HG03469 (cell line): ENCODE data around the gene CBX4.

Experiments
- ATAC-seq: cut with Tn5 transposase; IDR thresholded peaks from one replicate; pipeline ENCODE4 v1.9.1; 2021; ENCODE audit warnings: mild to moderate bottlenecking, moderate library complexity, moderate number of reproducible peaks; ENCODE audit not compliant: unreplicated experiment

The CBX4 gene

DNA sequence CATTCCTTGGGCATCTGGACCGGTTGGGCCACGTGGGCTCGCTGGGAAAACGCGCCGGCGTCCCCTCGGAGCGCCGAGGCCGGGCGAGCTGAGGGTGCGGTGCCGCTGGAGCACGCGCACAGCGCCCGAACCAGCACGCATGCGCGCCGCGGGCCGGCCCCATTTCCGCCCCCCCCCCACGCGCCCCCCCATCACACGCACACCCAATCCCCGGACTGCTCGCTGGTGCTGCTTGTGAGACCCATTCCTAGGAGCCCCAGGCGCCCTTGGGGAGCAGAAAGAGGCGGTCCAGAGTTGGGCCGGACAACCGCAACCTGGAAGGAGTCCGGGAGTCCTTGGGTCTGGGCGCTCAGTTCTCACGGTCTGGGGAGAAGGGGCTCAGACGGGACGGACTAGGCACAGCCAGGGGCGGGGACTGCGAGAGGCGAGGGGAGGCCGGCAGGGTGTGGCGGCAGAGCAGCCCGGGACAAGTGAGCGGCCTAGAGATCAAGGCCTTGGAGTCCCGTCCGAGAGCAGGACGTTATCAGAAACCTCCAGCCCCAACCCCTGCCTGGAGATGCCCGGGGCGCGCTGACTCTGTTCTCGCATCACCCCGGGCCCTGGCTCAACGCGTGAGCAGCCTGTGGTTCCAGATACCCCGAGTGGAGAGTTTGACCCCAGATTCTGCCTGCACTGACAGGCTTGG lies 36.4 kb downstream of the CBX4 start:
- no peak for ATAC-seq

DNA sequence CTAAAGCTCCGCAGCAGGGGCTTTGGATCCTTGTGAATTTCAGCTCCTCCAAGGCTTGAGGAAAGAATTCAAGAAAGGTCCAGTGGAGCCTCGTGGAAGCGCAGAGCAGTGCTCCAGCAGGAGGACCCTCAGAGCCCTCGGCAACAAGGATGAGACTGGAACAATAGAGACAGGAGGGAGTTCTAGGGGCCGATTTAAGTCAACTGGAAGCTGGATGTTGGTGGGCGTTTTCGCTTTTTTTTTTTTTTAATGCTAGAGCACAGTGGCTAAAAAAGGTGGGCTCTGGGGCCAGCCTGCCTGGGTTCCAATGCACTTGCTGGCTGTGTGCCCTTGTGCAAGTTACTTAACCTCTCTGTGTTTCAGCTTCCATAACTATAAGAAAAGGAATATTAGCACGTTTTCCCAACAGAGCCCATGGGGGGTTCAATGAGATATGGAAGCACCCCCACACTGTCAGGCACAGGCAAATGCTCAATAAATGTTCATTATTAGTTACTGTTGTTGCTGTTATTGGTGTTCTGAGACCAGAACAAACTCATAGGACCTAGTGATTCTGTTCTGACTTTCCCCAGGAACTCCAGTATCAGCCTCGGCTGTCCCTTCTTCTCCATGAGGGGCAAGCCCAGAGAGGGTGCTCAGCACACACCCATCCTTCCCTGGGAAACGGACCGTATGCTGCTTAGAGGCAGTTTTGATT lies 37.1 kb downstream of the CBX4 start:
- no peak for ATAC-seq

DNA sequence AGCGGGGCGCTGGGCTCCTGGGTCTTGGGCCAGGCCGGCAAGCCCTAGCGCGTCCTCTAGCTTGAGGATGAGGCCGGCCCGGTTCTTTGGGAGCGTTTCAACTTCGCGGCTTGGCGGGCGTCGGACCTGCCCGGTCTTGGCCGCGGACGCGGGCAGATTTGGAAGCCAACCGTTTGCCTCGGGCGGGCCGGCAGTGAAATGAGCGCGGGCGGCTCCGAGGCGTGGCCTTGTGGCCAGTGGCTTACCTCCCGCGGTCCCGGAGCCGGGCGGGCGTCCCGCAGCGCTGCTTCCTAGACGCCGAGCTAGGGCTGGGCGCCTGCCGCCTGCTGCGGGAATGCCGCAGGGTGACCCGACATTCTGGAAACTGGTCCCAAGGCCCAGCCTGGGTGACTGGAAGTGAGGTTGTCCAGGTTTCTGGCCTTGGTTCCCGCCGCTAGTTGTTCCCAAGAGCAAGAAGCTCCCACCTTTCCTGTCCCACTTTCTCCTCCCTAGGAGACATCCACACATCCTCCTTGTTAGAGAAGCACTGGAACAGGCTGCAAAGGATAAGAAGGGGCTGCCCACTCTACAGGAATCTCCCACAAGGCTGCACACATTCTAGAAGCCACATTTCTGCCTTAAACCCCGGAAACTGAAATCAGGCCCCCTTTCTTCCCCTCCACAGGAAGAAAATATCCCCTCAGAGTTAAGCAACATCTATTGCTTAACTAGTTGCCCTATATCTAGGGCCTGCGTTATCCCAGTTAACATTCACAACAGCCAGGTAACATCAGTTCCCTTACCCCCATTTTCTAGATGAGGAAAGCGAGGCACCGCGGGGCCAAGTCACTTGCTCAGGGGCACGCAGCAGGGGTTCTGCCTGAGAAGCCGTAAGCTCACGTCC lies 37.8 kb downstream of the CBX4 start:
- no peak for ATAC-seq

DNA sequence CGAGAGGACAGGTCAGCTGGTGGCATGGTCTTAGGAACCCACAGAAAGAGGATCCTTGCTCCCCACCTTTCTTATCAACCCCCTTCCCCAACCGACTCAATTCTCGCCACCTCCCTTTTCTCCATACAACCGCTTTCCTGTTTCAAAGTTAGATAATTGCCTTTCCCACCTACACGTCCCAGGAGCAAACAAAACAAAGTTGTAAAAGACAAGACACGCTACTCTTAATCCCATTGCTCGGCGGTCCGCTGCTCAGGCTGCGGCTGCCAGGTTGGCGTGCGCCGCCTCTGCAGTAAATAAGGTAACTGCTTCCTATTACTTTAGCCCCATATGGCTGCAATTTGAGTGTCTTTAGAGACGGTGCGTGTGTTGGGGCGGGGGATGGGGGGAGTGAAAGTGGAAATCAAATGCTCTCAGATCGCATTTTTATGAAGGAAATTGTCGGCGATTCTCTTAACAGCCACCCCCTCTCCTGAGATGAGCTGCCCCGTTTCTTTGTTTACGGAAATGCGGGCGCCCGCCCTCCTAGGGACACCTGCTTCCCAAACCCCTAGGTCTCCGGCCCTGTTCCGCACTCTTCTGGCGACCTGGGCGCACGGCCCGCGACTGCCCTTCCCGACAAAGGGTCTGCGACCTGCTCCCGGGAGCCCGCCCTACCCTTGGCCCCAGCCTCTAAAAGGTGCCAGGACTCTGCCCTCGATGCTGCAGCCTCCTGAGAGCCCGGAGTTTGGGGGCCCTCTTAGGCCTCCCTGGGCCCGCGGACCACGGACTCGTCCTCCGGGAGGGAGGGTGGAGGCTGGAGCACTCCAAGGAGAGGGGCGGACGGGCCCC lies 38.7 kb downstream of the CBX4 start:
- no peak for ATAC-seq

DNA sequence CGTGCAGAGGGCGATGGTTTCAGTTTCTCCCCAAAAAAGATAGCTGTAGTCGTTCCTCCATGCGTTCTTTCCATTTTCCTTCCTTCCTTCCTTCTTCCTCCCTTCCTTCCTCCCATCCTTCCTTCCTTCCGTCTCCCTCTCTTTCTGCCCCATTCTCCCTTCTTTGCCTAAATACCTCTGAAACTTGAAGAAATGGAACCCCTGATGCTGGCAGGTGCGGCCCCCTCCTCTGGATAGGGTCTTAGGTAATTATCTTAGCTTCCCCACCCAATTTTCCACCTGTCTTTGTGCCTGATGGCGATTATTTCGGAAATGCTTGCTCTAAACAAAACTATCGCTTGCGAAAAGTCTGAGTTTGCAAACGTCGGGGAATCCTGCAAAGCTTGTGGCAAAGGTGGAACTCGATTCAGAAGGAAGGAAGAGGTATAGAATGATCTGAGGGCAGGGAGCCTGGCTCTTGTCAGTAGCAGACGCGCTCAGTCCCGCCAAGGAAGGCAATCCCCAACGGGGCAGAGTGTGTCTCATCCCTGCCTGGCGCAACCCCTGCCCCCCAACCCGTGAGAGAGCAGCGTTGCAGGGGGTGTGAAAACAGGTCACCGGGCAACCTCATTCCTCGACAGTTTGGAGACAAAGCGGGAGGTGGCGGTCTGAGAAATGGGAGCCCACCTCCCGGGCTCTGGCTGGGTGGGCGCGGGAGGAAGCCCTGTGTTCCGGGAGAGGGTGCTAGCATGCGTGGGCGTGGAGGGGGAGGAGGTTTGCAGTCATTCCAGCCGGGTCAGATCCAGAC lies 39.5 kb downstream of the CBX4 start:
- ATAC-seq, result no peak

DNA sequence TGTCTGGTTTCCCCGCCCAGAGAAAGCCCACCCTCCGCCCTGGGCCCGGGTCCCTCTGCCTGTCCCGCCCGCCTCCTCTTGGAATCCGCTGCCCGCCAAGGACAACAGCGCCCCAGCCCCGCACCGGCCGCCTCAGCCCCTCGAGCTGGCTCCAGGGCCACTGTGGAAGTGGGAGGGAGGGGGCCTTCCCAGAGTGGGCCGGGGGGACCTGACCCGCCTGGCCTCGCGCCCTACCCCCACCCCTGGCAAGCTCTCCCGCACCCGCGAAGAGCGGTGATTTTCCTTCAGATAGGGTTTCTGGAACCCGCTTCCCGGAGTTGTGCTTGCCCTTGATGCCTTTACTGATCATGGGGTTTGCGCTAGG lies 40.1 kb downstream of the CBX4 start:
- no peak for ATAC-seq

DNA sequence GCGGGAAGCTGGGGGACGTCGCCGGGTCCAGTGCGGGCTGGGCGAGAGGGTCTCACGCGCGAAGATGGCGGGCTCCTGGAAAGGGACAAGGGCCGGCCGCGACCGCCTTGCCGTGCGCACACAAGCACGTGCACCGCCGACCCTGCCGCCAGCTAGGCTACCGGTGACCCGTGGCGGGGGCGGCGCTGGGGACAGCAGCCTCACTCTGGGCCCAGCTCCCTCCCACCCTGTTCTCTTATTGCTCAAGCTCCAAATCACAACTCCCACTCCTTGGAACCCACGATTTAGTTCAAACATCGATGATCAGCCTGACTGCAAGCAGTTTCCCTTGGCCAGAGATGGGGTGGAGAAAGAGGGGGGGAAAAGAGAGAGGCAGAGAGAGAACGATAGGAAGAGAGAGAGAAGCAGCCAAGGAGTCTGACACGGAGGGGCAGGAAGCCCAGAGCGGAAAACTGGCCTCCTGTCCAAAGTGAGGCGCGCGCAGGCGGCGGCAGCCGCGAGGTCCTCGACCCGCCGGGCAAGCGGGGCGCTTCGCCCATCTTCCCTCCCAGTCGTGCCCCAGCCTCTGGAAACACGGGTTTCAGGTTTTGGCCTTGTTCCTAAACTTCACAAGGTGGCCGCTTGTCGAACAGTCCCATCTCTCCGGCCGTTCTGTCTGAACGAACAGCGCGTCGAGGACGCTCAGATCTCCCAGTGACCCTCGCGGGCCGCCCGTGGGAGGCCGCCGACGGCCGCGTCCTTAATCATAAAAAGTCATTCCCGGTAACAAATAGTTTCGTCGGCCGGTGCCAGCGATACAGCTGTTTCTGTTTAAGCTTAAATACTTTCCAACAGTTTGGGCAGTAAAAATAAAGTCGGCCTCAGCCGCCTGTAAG lies 40.7 kb downstream of the CBX4 start:
- no peak for ATAC-seq

DNA sequence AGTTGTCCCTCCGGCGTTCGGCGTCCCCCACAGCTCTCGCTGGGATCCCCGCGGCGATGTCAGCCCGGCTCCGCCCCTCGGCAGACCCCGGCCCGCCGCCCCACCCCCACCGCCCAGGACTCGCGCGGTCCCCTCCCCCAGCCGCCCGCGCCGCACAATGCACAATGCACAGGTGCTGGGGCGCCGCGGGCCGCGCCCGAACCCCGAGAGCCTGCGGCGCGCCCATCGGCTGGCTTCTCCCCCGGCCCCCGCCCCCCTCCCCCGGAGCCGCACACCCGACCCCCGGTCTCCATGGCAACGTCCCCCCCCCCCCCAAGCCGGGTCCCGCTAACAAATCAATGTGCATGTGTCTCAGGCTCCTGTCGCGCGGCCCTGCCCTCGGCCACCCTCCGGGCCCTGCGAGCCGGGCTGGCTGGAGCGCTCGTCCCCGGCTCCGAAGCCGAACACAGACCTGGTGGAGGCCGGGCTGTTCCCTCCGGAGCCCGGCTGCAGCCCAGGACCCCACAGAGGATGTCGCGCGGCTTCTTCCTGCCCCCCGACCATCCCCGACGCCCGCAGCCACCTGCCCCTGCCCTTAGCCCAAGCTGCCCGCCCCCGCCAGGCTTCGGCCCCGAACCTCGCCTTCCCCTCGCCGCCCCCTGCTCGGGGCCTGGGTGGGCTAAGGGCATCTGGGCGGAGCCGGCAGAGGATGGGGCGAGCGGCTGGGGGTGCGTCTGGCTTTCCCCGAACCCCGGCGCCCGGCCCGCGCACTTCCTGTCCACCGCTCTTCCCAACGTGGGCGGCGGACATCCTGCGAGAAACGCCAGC lies 41.5 kb downstream of the CBX4 start:
- ATAC-seq, result no peak

DNA sequence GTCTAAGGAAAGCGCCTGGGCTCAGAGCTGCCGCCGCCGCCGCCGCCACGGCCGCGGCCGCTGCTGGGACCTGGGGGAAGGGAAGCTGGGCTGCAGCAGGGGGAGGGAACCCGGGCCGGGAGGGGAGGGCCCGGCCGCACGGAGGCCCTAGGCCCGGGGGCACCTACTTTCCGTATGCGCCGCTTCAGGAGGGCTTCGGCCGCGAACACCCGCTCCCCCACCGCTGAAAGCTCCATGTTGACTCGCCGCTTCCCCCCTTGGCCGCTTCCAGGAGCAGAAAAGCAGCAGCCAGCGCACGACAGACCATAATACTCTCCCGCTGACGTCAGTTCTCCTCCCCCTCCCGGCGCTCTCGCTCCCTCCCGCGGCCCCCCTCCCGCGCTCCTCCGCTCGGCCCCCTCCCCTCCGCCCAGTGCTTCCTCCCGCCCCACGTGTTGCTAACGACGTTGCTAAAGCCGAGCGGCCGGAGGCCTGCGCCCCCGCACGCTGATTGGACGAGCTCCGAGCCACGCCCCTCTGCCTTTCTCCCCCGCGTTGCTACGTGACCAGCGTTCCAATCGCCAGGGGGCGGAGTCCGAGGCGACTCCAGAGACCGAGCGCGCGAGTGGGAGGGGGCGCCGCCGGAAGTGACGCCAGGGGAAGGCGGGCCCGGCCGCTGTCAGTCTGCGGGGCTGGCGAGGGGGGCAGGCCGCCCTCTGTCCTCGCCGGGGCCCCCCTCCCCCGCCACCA lies 42.3 kb downstream of the CBX4 start, which contains the start of gene CBX8:
TSS of gene CBX8 (minus strand) at position 315 of the 729 bp plus-strand sequence. CDS start at position 236, 79 bp downstream.
- ATAC-seq, result peak; percentile 78

DNA sequence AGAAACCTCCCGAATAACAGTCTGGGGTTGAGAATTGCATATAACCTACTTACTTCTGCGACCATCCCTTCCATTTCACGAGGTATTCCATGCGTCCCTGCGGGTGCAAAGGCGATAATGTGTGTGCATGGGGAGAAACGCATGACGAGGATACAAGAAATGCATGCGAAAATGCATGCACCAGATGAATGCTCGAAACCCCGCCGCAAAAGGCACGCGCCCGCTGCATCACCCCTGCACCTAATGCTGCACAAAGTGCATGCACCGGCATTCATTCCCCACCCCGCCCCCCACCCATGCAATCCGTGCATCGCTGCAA lies 42.8 kb downstream of the CBX4 start:
- no peak for ATAC-seq

DNA sequence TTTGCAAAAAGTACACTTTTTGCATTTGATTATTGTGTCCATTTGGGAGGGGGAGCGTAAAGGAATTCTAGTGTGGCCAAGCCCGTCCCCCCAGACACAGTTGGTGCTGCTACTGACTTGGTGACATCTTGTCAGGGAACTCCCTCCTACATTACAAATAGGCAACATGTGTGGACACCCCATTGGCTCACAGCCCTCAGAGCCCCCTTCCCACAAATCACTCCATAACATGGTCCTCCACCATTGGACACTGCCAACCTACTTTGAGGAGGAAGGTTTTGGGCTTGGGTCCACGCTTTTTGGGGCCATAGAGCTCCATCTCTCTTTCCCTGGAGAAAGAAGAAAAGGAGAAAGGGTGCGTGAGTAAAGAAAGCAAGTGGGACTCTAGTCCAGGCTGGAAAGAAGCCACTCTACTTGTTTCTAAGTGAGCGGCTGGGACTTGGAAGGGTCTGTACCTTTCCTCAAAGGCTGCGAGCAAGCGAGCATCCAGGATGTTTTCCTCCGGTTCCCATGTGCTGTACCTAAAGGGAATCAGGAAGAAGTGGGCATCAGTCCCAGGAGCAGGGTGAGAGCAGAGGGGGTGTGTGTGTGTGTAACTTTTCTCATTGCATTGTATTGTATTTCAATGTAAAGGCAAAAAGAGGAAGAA lies 43.3 kb downstream of the CBX4 start:
- no peak for ATAC-seq

DNA sequence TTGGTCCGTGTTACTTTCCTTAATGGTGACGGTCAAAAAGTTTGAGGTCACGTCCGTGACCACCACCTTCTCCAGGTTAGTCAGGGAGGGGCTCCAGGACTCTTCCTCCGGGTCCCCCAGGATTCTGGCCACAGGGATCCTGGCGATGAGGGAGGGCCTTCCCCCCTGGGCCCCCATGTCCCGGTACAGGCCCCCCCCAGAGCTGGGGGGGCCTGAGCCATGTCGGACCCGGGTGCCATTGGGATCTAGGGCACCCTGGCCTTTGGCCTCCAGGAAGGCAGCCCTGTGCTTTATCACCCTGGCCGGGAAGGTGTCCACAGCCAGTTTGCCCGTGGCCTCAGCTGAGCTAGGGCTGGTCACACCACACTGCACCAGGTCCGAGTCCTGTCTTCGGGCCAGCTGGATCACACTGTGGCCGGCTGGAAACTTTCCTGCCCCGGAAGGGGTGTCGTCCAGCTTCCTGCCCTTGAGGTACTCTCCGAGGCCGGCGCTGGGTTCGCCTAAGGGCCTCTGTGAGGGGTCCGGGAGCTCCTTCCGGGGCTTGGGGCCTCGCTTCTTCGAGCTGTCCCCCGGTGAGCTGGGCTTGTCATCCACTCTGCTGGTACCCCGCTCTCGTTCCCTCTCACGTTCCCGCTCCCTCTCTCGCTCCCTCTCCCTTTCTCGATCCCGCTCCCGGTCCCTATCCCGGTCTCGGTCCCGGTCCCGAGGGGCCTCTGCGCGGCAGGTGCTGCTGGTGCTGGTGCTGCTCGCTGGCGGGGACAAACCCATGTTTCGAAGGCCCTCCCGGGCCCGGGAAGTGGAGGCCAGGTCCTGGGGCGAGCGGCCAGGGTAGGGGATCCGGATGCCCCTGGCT lies 44.4 kb downstream of the CBX4 start:
- no peak for ATAC-seq

DNA sequence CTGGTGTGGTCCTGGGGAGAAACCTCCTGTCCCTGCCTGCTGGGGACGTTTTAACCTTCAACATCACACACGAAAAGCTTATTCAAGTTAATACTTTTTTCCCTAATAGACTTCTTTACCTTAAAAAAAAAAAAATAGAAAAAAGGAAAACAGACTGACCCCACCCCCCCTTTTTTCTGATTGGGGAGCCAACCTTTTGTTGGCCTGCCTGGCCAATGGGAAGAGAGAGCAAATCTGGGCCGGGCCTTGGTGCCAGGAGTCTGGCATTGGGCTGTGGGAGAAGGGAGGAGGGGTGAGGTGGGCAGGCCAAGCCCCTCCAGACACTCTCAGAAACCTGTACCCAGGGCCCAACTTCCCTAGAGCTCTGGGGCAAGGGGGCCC lies 45.3 kb downstream of the CBX4 start:
- no peak for ATAC-seq

DNA sequence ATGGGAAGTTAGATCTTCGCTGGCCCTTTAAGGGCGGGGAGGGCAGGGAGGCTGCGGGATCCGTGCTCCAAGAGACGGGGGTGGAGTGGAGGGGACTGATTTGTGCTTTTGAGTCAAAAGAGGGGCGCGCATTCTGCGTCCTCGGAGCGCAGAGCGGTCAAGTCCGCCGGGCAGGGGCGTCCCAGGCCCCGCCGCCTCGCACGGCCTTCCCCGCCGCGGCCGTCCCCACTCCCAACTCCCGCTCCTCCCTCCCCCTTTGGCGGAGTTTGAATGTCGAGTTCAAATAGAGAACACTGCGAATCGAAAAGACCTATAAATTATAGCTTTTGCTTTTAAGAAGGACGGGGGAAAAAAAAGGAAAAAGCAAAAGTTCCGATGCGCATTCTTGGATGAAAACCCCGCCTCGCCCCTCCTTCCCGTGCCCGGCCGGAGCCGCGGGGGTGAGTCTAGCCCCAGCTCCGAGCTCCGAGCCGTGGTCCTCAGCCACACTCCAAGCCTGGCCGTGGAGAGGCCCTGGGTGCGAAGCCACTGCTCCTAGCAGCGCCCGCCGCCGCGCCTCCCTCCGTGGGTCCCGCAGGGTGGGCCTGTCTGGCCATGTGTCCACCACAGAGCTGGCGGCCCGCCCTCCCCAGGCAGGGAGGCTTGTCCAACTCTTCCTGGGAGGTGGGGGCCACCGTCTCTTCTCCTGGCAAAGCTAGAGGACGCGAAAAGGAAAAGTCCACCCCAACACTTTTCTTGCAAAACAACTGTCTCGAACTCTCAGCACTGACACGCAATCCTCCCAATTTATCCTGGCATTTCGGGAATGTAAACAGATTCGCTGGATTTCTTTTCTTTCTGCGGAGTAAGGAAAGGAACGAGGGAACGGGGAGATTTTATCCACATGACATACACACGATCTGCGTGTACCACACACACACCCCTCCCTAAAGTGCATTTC lies 46.0 kb downstream of the CBX4 start:
- no peak for ATAC-seq

DNA sequence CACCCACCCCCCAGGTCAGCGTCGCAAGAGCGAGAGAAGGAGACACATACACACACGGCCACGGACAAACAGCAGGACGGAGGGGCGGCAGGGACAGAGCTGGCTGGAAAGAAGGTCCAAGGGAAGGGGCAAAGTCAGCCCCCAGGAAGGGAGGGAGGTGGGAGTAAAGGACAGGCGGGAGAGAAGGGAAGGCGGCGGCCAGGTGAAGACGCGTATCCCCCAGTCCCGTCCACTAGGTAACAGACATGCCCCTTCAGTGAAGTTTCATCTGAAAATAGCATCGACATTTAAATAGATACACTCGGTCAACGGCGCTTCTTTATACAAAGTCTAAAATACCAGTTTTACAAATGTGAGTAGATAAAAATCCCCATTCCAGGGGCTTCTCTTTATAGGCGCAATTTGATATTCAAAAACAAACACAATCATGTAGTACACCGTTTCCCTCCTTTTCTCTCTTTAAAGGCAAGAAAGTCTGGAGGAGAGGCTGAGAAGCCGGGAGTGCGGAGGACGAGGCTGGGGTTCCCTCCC lies 46.8 kb downstream of the CBX4 start:
- ATAC-seq, result no peak
